NT2/D1 (cell line): ENCODE measurements around the gene ABCA1.

Source experiments
- SUZ12 ChIP-seq: IDR thresholded peaks from 2 replicates; pipeline ENCODE4 v1.6.1; 2011; ENCODE audit not compliant: insufficient read length, insufficient read depth; ENCODE audit errors: extremely low read depth
- YY1 ChIP-seq: IDR thresholded peaks from 2 replicates; pipeline ENCODE4 v1.6.1; 2011; ENCODE audit not compliant: insufficient read length, insufficient read depth

DNA sequence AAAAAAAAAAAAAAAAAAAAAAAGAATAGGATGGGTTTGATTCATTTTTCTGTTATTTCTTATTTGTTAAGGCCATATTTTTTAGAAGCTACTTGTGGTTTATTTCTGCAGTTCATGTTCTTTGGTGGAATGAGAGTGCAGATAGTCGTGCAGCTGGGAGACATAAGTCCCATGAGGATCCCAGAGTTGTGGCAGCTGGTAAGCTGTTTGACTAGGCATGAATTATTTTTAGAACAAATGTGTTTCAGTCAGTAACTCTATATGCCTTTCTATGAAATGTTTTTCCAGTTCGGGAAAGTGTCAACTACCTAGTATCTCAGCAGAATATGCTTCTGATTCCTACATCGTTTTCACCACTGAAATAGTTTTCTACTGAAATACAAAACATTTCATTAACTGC is 169.0 kb downstream of the ABCA1 start:
- no peak for TF ChIP-seq YY1
- no peak for TF ChIP-seq SUZ12
